ENCODE measurements around the gene DELE1. TPM values are rescaled to one million over a fixed set of nuclear protein-coding genes. Genes with fewer than 3 reads are reported as not detected.

Gene DELE1
- total RNA-seq, 8 experiments from 2014 or later = 26.9 to 78.7 (median 39.9) TPM

DNA sequence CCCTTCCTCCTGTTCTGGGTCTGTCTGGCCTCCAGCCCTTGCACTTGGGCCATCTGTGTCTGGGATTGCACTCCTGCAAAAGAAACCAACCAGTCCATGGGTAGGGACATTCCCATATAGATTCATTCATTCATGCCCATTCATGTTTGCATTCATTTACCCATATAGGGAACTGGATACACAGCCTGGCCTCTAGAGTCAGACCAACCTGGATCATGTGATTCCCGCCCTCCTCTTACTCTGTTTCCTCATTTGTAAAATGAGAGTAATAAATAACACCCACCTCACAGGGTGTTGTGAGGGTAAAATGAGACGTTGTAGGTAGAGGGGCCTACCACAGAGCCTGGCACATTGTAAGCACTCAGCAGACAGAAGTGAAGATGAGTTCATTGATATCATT, 25.8 kb downstream of the DELE1 start:
- ATAC-seq (replicated peaks in 6 of 8) = no peak
- WGBS, 10 experiments = 40 to 100% (median 100%) methylated on average over 1 of the region's 2 CpGs; no CpG with 5 or more reads in 5 of the 10 experiments
- H3K4me3 ChIP-seq = no peak overlapping the region
- in situ Hi-C loops (cut with MboI; ENCODE audit: low pct_unique_long_range_greater_than_20kb in 2 of 9, low sequenced_read_pairs in 9 of 9, unreplicated experiment in 9 of 9) = loop anchor here in 3 of 9 experiments (25.0 kb wide), 1 partner anchor 262 kb away; the partner anchor contains the start of gene ARAP3 (in 3 of the 3)
- H3K27ac ChIP-seq = no peak overlapping the region
- peaks cover 3 to 8% of the 10 kb centered on the region in 2 donors for H3K4me1 ChIP-seq (replicated peaks in 1 of 2)

DNA sequence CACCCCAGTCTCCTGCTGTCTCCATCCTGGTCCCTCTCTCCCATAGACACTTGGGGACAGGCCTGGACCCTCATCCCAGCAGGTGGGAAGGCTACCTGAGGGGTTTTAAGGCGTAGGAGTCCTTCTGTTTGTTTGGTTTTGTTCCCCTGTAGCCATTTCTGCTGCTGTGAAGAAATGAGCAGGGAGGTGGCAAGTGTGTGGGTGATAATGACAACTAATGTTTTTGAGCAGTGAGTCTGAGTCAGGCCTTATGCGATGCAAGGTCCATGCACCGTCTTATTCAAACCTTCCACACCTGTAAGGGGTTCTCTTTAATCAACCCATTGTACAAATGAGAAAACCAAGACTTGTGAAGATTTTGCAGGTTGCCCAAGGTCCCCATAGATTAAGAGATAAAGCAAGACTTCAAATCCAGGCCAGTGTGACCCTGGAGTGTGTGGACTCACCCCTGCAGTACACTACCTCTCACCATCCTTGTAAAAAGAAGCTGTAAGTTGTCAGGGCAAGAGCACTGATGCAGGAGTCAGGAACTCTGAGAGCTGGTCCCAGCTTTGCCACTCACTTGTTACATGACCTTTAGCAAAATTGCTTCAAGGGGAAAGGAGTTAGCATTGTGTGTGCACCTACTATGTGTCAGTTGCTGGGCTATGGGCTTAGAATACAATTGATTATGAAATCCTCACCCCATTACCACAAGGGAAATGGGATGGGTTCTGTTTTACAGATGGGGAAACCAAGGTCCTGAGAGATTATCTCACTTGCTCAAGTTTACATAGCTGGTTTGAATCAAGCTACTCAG, 26.7 kb downstream of the DELE1 start:
- WGBS, 10 experiments = 60 to 100% (median 88%) methylated on average over 1 to 3 of the region's 3 CpGs; no CpG with 5 or more reads in 4 of the 10 experiments
- H3K4me1 ChIP-seq (replicated peaks in 1 of 2) = peaks cover 3 to 8% of the 10 kb centered on the region in 2 donors
- in situ Hi-C loops (cut with MboI; ENCODE audit: low pct_unique_long_range_greater_than_20kb in 2 of 9, low sequenced_read_pairs in 9 of 9, unreplicated experiment in 9 of 9) = loop anchor here in 4 of 9 experiments (10.0 to 25.0 kb wide), 4 partner anchors 66 to 276 kb away; partner anchors contain the start of gene ARAP3 (in 1 of the 4)
- no peak overlapping the region for H3K27ac ChIP-seq
- no peak overlapping the region for H3K4me3 ChIP-seq
- no peak for ATAC-seq (replicated peaks in 6 of 8)

DNA sequence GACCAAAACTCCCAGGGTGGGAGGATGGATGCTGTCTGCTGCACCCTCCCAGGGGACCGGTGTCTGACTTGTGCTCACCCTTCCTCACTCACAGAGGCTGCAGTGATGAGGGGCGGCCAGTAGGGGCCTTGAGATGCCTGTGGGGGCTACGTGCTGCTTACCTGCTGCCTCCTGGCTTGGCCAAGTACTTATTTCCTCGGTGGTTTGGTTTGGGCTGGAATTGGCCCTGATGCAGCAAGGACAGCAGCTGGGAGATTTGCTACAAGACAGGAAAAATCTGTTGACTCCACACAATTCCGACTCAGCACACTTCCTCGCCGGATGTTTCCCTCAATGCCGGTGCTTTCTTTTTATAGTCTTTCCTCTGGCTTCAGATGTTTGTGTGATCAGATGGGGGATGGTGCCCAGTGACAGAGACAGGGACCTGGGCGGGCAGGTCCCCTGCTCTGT, 27.7 kb downstream of the DELE1 start:
- Histone ChIP-seq H3K4me1 (replicated peaks in 1 of 2) (peaks cover 0 to 2% of the 10 kb centered on the region in 2 donors), H3K4me3 (no peak overlapping the region)

DNA sequence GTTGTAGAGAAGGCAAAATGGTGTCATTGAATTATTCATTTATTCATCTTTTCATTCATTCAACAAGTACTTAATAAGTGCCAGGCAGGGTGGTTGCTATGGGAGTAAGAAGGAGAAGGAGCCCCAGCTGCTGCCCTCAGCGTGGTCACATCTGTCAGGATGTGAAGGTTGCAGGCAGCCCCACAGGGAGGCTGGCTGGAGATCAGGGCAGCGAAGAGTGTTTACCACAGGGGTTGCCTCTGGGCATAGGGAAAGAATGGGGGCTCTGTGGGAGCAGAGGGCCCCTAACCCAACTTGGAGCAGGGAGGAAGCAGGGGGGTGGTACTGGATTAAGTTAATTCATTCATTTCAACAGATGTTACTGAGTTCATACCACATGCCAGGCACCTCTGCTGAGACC, 28.3 kb downstream of the DELE1 start:
- Histone ChIP-seq H3K27ac (no peak overlapping the region), H3K4me1 (replicated peaks in 1 of 2) (peaks cover 0 to 2% of the 10 kb centered on the region in 2 donors), H3K4me3 (no peak overlapping the region)
- WGBS, 10 experiments = 79 to 100% (median 80%) methylated on average over 1 to 2 of the region's 2 CpGs; no CpG with 5 or more reads in 7 of the 10 experiments
- in situ Hi-C loops (cut with MboI; ENCODE audit: low pct_unique_long_range_greater_than_20kb in 2 of 9, low sequenced_read_pairs in 9 of 9, unreplicated experiment in 9 of 9) = loop anchor here in 4 of 9 experiments (10.0 to 25.0 kb wide), 4 partner anchors 67 to 277 kb away; partner anchors contain the start of gene ARAP3 (in 1 of the 4)
- peak in 1 of 8 experiments; percentile 17 for ATAC-seq (replicated peaks in 6 of 8)

More for the DNA sequence above, 27.7 kb downstream of the DELE1 start:
- in situ Hi-C loops (cut with MboI; ENCODE audit: low pct_unique_long_range_greater_than_20kb in 2 of 9, low sequenced_read_pairs in 9 of 9, unreplicated experiment in 9 of 9) = loop anchor here in 4 of 9 experiments (10.0 to 25.0 kb wide), 4 partner anchors 67 to 277 kb away; partner anchors contain the start of gene ARAP3 (in 1 of the 4)
- WGBS, 10 experiments = 0 to 75% (median 58%) methylated on average over 1 to 9 of the region's 9 CpGs; no CpG with 5 or more reads in 1 of the 10 experiments
- ATAC-seq (replicated peaks in 6 of 8) = peak in 6 of 8 experiments; percentile 36 to 70 (median 51)
- H3K27ac ChIP-seq = no peak overlapping the region

DNA sequence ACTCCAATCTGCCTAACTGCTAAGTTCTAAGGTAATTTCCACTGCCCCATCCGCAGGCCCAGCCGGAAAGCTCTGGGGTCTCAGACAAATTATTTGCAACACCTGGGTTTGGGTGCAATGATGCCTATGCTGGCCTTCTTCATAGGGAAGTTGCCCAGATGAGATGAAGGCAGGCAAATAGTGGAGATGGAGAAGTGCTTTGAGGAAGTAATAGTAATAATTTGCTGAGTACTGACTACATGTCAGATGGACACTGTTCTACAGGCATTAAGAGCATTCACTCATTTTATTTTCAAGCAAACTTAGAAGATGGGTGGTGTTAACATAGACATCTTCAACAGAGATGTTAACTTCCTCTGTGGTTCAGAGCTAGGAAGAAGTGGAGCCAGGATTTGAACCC, 30.5 kb downstream of the DELE1 start:
- in situ Hi-C loops (cut with MboI; ENCODE audit: low pct_unique_long_range_greater_than_20kb in 2 of 9, low sequenced_read_pairs in 9 of 9, unreplicated experiment in 9 of 9) = loop anchor here in 4 of 9 experiments (10.0 to 25.0 kb wide), 4 partner anchors 69 to 279 kb away; partner anchors contain the start of gene ARAP3 (in 1 of the 4)
- peaks cover 2% of the 10 kb centered on the region in 2 donors for H3K4me1 ChIP-seq (replicated peaks in 1 of 2)
- no peak for ATAC-seq (replicated peaks in 6 of 8)
- 100% methylated on average over 1 to 2 of the region's 2 CpGs; no CpG with 5 or more reads in 6 of the 10 experiments for WGBS, 10 experiments
- no peak overlapping the region for H3K27ac ChIP-seq
- no peak overlapping the region for H3K4me3 ChIP-seq

DNA sequence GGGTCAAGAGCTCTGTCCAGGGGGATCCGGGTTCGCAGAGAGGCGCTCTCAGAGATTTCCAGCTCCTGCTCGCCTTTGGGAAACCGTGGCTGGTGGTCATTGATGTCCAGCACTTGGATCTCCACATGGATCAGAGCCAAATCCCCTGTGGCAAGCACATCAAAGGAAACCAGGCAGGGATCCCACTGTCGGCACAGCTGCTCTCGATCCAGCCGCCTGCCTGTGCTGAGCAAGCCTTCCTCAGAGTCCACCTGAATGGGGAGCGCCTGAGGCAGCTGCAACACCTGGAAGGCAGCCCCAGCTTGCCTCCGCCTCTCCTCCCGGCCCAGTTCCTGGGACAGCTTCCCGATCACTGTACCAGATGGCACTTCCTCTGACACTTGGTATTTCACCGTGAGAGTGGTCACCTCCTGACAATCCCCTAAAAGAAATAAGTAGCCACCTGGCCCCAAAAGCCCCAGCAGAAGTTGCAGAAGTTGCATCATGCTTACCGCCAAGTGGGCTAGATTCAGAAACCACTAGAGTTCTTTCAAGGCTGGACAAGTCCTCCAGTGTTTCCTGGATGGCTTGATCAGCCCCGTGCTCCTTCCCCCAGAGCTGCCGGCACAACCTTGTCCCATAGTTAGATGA, 33.8 kb downstream of the DELE1 start:
- in situ Hi-C loops (cut with MboI; ENCODE audit: low pct_unique_long_range_greater_than_20kb in 2 of 9, low sequenced_read_pairs in 9 of 9, unreplicated experiment in 9 of 9) = loop anchor here in 4 of 9 experiments (10.0 to 25.0 kb wide), 4 partner anchors 73 to 283 kb away; partner anchors contain the start of gene ARAP3 (in 1 of the 4)
- WGBS, 10 experiments = 30 to 100% (median 87%) methylated on average over 2 to 11 of the region's 16 CpGs; no CpG with 5 or more reads in 4 of the 10 experiments
- no peak for ATAC-seq (replicated peaks in 6 of 8)
- Histone ChIP-seq H3K27ac (no peak overlapping the region), H3K4me1 (replicated peaks in 1 of 2) (peaks cover 8 to 11% of the 10 kb centered on the region in 2 donors), H3K4me3 (no peak overlapping the region)

DNA sequence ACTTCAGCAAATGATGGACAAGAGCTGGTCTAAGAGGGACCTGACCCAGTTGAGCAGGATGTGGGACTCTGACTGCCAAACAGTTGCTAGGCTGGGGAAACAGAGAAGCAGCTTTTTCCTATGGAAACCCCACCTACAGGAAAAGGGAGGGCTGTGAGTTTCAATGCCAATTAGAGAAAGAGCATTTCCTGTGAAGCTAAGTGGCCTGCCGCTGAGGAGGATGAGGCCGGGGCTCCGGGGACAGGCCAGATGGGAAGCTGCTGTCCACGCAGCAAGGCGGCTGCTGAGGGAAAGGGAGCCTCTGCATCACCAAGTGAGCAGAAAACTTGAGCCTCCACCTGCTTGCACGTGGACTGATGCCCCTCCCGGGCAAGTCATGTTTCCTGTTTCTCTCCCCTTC, 34.4 kb downstream of the DELE1 start, which contains the start of gene PCDH12:
Gene PCDH12 (minus strand): TSS at position 90 of the 400 bp plus-strand sequence. CDS start 351 bp downstream, outside the sequence.
- WGBS, 10 experiments = 14 to 60% (median 28%) methylated on average over 2 to 6 of the region's 7 CpGs; no CpG with 5 or more reads in 2 of the 10 experiments
- Histone ChIP-seq H3K4me1 (replicated peaks in 1 of 2) (peaks cover 8 to 18% of the 10 kb centered on the region in 2 donors), H3K27ac (no peak within 1 kb of the TSS), H3K4me3 (no peak within 1 kb of the TSS)
- in situ Hi-C loops (cut with MboI; ENCODE audit: low pct_unique_long_range_greater_than_20kb in 2 of 9, low sequenced_read_pairs in 9 of 9, unreplicated experiment in 9 of 9) = loop anchor here in 4 of 9 experiments (10.0 to 25.0 kb wide), 4 partner anchors 73 to 283 kb away; partner anchors contain the start of gene ARAP3 (in 1 of the 4)
- ATAC-seq (replicated peaks in 6 of 8) = peak in 2 of 8 experiments; percentile 19 to 37

DNA sequence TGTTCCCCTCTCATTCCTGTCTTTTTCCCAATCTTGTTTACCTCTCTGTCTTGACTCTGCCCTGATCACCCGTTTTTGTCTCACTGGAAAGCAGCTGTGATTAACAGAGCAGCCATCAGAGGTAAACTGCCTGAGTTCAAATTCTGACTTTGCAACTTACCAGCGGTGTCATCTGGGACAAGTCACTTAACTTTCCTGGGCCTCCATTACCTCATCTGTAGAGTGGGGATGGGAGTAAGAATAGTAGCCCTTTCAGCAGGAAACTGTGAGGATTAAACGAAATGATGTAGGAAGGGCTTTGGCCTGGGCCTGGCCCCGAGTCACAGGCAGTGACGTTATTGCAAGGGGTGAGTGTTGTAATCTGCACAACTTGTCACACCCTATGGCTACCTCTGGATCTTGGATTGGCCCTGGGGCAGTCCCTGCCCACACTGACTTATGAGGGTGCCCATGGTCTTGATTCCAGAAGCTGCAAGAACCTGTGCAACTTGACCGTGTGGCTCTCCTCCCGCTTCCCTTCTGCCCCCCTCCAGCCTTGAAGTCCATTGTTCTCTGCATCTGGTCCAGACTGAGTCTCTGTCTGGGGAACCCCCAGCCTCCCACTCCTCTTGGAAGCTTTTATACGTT, 35.0 kb downstream of the DELE1 start:
- Histone ChIP-seq H3K4me1 (replicated peaks in 1 of 2) (peaks cover 12 to 23% of the 10 kb centered on the region in 2 donors), H3K27ac (no peak overlapping the region), H3K4me3 (no peak overlapping the region)
- in situ Hi-C loops (cut with MboI; ENCODE audit: low pct_unique_long_range_greater_than_20kb in 2 of 9, low sequenced_read_pairs in 9 of 9, unreplicated experiment in 9 of 9) = loop anchor here in 4 of 9 experiments (10.0 to 25.0 kb wide), 4 partner anchors 74 to 284 kb away; partner anchors contain the start of gene ARAP3 (in 1 of the 4)
- peak in 3 of 8 experiments; percentile 31 to 85 (median 82) for ATAC-seq (replicated peaks in 6 of 8)
- WGBS, 10 experiments = 42 to 100% (median 61%) methylated on average over 1 to 8 of the region's 8 CpGs; no CpG with 5 or more reads in 1 of the 10 experiments

DNA sequence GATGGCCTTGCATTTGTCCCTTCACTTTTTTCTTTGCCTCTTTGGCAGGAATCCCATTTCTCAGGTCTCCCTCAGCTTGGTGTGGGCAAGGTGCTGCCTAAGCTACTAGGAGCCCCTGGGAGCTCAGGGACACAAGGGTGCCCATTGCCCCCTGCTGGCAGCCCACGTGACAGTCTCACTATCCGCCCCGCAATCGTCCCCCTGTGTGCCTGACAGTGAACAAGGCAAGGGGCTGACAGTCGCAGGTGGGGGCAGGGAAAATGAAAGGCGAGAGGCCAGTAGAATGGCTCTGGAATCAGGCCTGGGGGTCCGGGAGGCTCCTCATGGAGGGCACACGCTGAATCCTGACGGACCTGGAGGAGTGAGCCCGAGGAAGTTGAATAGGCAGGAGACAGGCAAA, 36.3 kb downstream of the DELE1 start:
- Histone ChIP-seq H3K27ac (no peak overlapping the region), H3K4me3 (no peak overlapping the region), H3K4me1 (replicated peaks in 1 of 2) (peaks cover 15 to 31% of the 10 kb centered on the region in 2 donors)
- ATAC-seq (replicated peaks in 6 of 8) = peak in 2 of 8 experiments; percentile 6 to 28
- in situ Hi-C loops (cut with MboI; ENCODE audit: low pct_unique_long_range_greater_than_20kb in 2 of 9, low sequenced_read_pairs in 9 of 9, unreplicated experiment in 9 of 9) = loop anchor here in 3 of 9 experiments (10.0 to 25.0 kb wide), 3 partner anchors 265 to 285 kb away; partner anchors contain the start of gene ARAP3 (in 1 of the 3)
- WGBS, 10 experiments = 40 to 100% (median 67%) methylated on average over 1 to 6 of the region's 10 CpGs; no CpG with 5 or more reads in 3 of the 10 experiments

DNA sequence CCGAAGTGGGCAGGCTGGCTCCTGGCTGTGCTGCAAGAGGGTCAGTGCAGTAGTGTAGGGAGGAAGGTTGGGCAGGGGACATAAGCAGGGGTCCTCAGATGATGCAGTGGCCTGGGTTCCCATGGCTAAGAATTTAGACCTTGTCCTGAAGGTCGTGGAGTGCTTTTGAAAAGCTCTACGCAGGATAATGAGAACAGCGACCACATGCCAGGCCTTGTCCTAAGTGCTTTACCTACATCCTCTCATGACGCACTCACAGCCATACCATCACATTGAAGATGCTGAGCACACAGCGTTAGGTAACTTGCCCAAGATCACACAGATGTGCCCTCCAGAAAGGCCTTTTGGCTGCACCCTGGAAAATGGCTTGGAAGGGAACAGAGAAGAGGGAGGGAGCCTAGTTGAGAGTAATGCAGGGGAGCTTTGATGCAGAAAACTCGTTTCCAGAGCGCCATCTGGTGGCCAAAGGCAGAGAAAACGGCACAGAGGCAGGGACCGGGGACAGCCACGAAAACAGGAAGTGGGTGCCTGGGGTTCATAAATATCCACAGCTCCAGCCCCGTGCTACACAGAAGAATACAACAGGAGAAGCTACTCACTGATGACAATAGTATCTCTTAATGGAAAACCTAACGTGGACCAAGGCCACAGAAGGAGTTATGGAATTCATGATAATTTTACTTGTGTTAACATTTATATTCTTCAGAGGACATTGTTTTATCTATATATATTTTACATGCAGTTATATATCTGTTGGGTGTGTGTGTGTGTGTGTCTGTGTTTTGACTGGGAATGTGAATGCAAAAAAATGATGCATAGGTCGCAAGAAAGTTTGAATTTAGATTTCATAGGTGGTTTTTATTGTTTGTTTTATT, 37.0 kb downstream of the DELE1 start:
- Histone ChIP-seq H3K4me3 (no peak overlapping the region), H3K27ac (no peak overlapping the region), H3K4me1 (replicated peaks in 1 of 2) (peaks cover 15 to 31% of the 10 kb centered on the region in 2 donors)
- in situ Hi-C loops (cut with MboI; ENCODE audit: low pct_unique_long_range_greater_than_20kb in 2 of 9, low sequenced_read_pairs in 9 of 9, unreplicated experiment in 9 of 9) = loop anchor here in 3 of 9 experiments (10.0 to 25.0 kb wide), 3 partner anchors 266 to 286 kb away; partner anchors contain the start of gene ARAP3 (in 1 of the 3)
- 0 to 53% (median 11%) methylated on average over 1 to 9 of the region's 14 CpGs for WGBS, 10 experiments
- peak; percentile 80 to 97 (median 95) for ATAC-seq (replicated peaks in 6 of 8)

DNA sequence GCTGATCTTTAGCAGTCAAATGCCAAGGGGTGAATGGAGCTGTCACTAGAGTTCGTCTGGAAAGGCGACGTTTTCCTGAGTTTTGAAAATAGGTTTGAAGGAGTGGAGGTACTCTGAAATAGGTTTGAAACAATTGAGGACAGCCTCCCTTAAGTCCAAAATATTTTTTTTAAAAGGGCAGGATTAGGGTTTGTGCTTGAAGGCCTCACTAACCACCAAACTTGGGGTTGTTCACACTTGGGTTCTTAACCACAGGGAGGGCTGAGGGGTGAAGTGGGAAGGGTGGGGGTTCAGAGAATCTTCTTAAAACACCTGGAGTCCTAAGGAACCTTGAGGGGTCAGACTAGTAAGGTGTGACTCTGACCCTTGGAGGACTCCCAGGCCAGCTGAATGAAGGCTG, 37.8 kb downstream of the DELE1 start:
- in situ Hi-C loops (cut with MboI; ENCODE audit: low pct_unique_long_range_greater_than_20kb in 2 of 9, low sequenced_read_pairs in 9 of 9, unreplicated experiment in 9 of 9) = loop anchor here in 3 of 9 experiments (10.0 to 25.0 kb wide), 3 partner anchors 267 to 287 kb away; partner anchors contain the start of gene ARAP3 (in 1 of the 3)
- Histone ChIP-seq H3K27ac (no peak overlapping the region), H3K4me1 (replicated peaks in 1 of 2) (peaks cover 15 to 31% of the 10 kb centered on the region in 2 donors), H3K4me3 (no peak overlapping the region)
- WGBS, 10 experiments = 82 to 96% (median 91%) methylated on average over 2 to 3 of the region's 3 CpGs; no CpG with 5 or more reads in 6 of the 10 experiments
- ATAC-seq (replicated peaks in 6 of 8) = no peak

All from motor neuron (in vitro differentiated cells).